ENCODE results near the gene ZNF530. TPM values are rescaled to one million over a fixed set of nuclear protein-coding genes. Genes with fewer than 3 reads are reported as not detected.

The ZNF530 gene
- 4.4 and 4.9 TPM in 2 replicates for total RNA-seq
- long read RNA-seq, partial matches to known transcripts, result 0 of 16 reads
- long read RNA-seq, other reads (novel, unspliced or antisense), result 10 of 16 reads

GRCh38 chr19:57599761-57600383 lies at the start of gene ZNF530:
Gene ZNF530, plus strand, starts transcription at chr19:57599885. Its CDS starts 4,461 bp downstream, at chr19:57604346.
- Mint-ChIP-seq H3K27me3 (no peaks in the 10 kb centered on the region), H3K27ac (peak within 1 kb of the TSS; percentile 60), H3K36me3 (ENCODE audit: insufficient read depth) (peaks cover 28% of the 10 kb centered on the region), H3K4me3 (ENCODE audit: low read depth) (peak within 1 kb of the TSS; percentile 83), H3K9me3 (ENCODE audit: low read depth) (peaks cover 42% of the 10 kb centered on the region), H3K4me1 (ENCODE audit: low read depth) (peaks cover 2% of the 10 kb centered on the region)
- DNase-seq (ENCODE audit: low spot score, unreplicated experiment), result peak; percentile 67
- TF ChIP-seq CTCF (IDR thresholded peaks at IDR 0.05; ENCODE audit: unreplicated experiment), result no peak

DNA sequence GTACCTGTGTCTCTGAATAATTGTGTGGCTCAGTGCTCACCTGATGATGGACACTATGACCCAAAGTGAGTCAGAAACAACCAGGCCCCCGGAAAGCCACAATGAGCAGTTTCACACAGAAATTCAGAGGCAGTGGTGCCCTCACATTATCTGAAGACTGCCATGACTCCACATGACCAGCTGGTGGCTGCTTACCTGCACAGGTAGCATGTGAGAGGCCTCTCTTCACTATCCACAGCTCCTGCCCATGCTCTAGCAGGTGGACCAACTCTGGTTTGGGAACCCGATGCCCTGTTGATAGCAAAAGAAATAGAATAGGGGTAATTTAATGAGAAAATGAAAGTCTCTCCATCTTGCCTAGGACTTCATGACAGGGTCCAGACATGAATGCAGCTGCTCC lies 47.3 kb upstream of the ZNF530 start:
- Mint-ChIP-seq H3K4me1 (ENCODE audit: low read depth) (peaks cover 6% of the 10 kb centered on the region), H3K9me3 (ENCODE audit: low read depth) (peaks cover 56% of the 10 kb centered on the region), H3K36me3 (ENCODE audit: insufficient read depth) (peaks cover 96% of the 10 kb centered on the region), H3K27ac (no peak overlapping the region), H3K4me3 (ENCODE audit: low read depth) (no peak overlapping the region), H3K27me3 (no peaks in the 10 kb centered on the region)
- no peak for DNase-seq (ENCODE audit: low spot score, unreplicated experiment)
- no peak for TF ChIP-seq CTCF (IDR thresholded peaks at IDR 0.05; ENCODE audit: unreplicated experiment)

DNA sequence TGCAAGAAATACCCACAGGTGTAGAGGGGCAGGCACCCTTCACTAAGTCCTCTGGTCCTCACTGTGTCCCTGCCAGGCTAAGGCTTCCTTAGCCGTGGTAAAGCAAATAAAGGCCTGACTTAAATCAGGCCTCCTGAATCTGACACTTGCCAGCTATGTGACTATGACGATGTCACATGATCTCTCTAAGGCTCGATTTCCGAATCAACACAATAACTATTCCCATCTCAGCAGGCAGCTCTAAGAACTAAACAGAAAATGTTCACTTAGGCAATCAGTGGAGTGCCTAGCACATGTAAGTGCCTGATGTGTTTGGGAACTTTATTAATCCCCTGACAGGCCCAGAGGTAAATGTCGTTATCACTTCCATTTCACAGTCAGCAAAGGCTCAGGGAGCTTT lies 42.0 kb upstream of the ZNF530 start:
- Mint-ChIP-seq H3K4me1 (ENCODE audit: low read depth) (peaks cover 27% of the 10 kb centered on the region), H3K27ac (no peak overlapping the region), H3K27me3 (no peaks in the 10 kb centered on the region), H3K36me3 (ENCODE audit: insufficient read depth) (peaks cover 50% of the 10 kb centered on the region), H3K4me3 (ENCODE audit: low read depth) (peak overlapping the region; percentile 93), H3K9me3 (ENCODE audit: low read depth) (peaks cover 38% of the 10 kb centered on the region)
- no peak for DNase-seq (ENCODE audit: low spot score, unreplicated experiment)
- no peak for TF ChIP-seq CTCF (IDR thresholded peaks at IDR 0.05; ENCODE audit: unreplicated experiment)

DNA sequence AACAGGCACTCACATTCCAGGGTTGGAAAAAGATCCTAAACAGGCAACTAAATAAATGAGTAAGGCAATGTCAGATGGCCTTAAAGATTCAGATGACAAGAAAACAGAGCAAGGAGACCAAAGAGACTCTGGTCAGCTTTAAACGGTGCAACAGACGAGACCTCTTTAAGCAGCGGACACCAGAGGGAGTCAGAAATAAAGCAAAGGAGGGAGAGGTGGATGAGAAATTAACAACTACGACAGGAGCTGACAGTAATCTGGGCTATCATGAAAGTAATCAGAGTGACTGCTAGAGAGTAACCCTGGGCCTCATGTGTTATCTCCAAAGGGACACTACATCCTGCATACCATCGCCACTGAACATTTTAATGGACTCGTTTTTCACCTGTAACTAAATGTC lies 41.2 kb upstream of the ZNF530 start:
- DNase-seq (ENCODE audit: low spot score, unreplicated experiment), result no peak
- no peak for TF ChIP-seq CTCF (IDR thresholded peaks at IDR 0.05; ENCODE audit: unreplicated experiment)
- Mint-ChIP-seq H3K27ac (peak overlapping the region; percentile 89), H3K4me3 (ENCODE audit: low read depth) (peak overlapping the region; percentile 93), H3K4me1 (ENCODE audit: low read depth) (peaks cover 27% of the 10 kb centered on the region), H3K36me3 (ENCODE audit: insufficient read depth) (peaks cover 43% of the 10 kb centered on the region), H3K9me3 (ENCODE audit: low read depth) (peaks cover 34% of the 10 kb centered on the region), H3K27me3 (no peaks in the 10 kb centered on the region)

DNA sequence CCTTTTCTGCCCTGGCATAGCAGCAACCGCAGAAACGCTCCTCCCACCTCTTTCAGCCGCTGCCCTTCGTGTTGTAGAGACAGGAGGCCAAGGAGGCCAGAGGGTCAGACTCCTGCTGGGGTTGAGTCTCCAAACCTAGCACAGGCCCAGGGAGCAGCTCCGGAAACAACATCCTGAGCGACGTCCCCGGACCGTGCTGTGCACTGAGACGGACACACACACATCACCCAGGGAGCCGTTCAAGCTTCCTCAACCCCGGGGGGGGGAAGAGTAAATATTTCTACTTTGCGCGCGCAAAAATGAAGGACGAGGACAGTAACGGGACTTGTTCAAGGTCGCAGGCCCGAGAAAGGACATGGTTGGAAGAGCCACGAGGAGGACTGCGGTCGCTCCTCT lies 40.7 kb upstream of the ZNF530 start:
- Mint-ChIP-seq H3K27ac (peak overlapping the region; percentile 89), H3K4me1 (ENCODE audit: low read depth) (peaks cover 27% of the 10 kb centered on the region), H3K36me3 (ENCODE audit: insufficient read depth) (peaks cover 40% of the 10 kb centered on the region), H3K9me3 (ENCODE audit: low read depth) (peaks cover 38% of the 10 kb centered on the region), H3K4me3 (ENCODE audit: low read depth) (peak overlapping the region; percentile 93), H3K27me3 (no peaks in the 10 kb centered on the region)
- no peak for TF ChIP-seq CTCF (IDR thresholded peaks at IDR 0.05; ENCODE audit: unreplicated experiment)
- DNase-seq (ENCODE audit: low spot score, unreplicated experiment), result no peak

Data from progenitor cell of endocrine pancreas (in vitro differentiated cells).